Stomach (tissue), 9 donors: Measurements from ENCODE around the gene C1QTNF9B. TPM values are rescaled to one million over a fixed set of nuclear protein-coding genes. Genes with fewer than 3 reads are reported as not detected.

Experiments
- DNase-seq, 2 donors: peaks; one replicate each; pipeline versions ENCODE4 v3.0.0 to v3.0.0-alpha.2; 2013 to 2019
- H3K27ac ChIP-seq, 5 donors: fragments of 200-600 bp in 4 of 5; sonication (generic) in 4 of 5; one replicate each; pipeline ENCODE4 v1.5.1; 2013 to 2019; ENCODE audit warnings: mild to moderate bottlenecking in 1 of 5, moderate library complexity in 1 of 5
- H3K27me3 ChIP-seq, 3 donors: fragments of 200-600 bp; sonication (generic); one replicate each; pipeline ENCODE4 v1.5.1; 2017 to 2019; ENCODE audit warnings: mixed run types in 1 of 3
- H3K36me3 ChIP-seq, 4 donors: fragments of 200-600 bp; sonication (generic); 1 replicate in 3 of 4; 2 replicates in 1 of 4; pipeline ENCODE4 v1.5.1; 2016 to 2019
- H3K4me1 ChIP-seq, 4 donors: fragments of 200-600 bp; sonication (generic); one replicate each; pipeline ENCODE4 v1.5.1; 2016 to 2019
- H3K4me3 ChIP-seq, 4 donors: fragments of 200-600 bp; sonication (generic) in 3 of 4; one replicate each; pipeline ENCODE4 v1.5.1; 2016 to 2019; ENCODE audit warnings: mild to moderate bottlenecking in 1 of 4
- H3K9me3 ChIP-seq, 4 donors: fragments of 200-600 bp; sonication (generic); one replicate each; pipeline ENCODE4 v1.5.1; 2016 to 2019
- CTCF ChIP-seq, 7 experiments: fragments of 450-650 bp in 4 of 7; fragments of 200-600 bp in 3 of 7; sonication (generic) in 3 of 7; IDR thresholded peaks; one replicate each; pipeline ENCODE4 v1.5.1; 2016 to 2019; ENCODE audit warnings: antibody characterized with exemption in 7 of 7, control low read depth in 2 of 7, mild to moderate bottlenecking in 1 of 7
- EP300 ChIP-seq: sonication (generic); formaldehyde crosslinking; IDR thresholded peaks from one replicate; pipeline ENCODE4 v1.6.1; 2017; ENCODE audit warnings: antibody characterized with exemption
- POLR2A ChIP-seq, 4 donors: fragments of 450-650 bp; IDR thresholded peaks; one replicate each; pipeline ENCODE4 v1.6.1; 2016; ENCODE audit warnings: antibody characterized with exemption in 4 of 4, control low read depth in 2 of 4, mild to moderate bottlenecking in 1 of 4, moderate library complexity in 1 of 4
- POLR2AphosphoS5 ChIP-seq, 3 donors: sonication (generic); formaldehyde crosslinking; IDR thresholded peaks; one replicate each; pipeline ENCODE4 v1.6.1; 2016; ENCODE audit warnings: antibody characterized with exemption in 3 of 3
- WGBS, 5 donors: extraction: QIAGEN DNeasy Blood & Tissue Kit in 3 of 5; methylation state at CpG; one replicate each; pipeline versions ENCODE4 v1.1.5 to v1.1.7; 2013 to 2018; 5-methylcytosine and 5-hydroxymethylcytosine counted together
- intact Hi-C: fragments of 100-400 bp; cut with DNase I; formaldehyde crosslinking; loops from one replicate; pipeline ENCODE4 v1.15.1; 2023; ENCODE audit warnings: low total_unique reads
- polyA plus RNA-seq, 3 donors: library from polyadenylated mRNA; stranded (reverse); fragments of 200-250 nt; gene quantifications; one replicate each; pipeline ENCODE4 v1.2.3, GENCODE V29; 2013
- total RNA-seq, 5 donors: library from RNA; depleted of rRNA; stranded (reverse); fragments of >200 nt; gene quantifications; one replicate each; pipeline versions ENCODE4 v1.1.0 to v1.2.3, GENCODE V29; 2014 to 2016
- donor health status: healthy with polysubstance abuse.
- donor health status: Bipolar disorder and iron deficiency.
- donor health status: healthy.

C1QTNF9B gene
- total and polyA plus RNA-seq, 8 donors, result not detected

- Histone ChIP-seq H3K27ac (no peak overlapping the region), H3K36me3 (peaks cover 8 to 44% (median 26%) of the 10 kb centered on the region in 4 donors), H3K9me3 (no peaks in the 10 kb centered on the region), H3K27me3 (no peaks in the 10 kb centered on the region), H3K4me1 (no peaks in the 10 kb centered on the region), H3K4me3 (no peak overlapping the region)
- 69 to 87% (median 73%) methylated on average over 5 of the region's 5 CpGs for WGBS, 5 donors
- no peak for TF ChIP-seq CTCF (IDR thresholded peaks at IDR 0.05)
- no peak for TF ChIP-seq EP300
- TF ChIP-seq POLR2AphosphoS5 (IDR thresholded peaks at IDR 0.05), result no peak
- no peak for TF ChIP-seq POLR2A (IDR thresholded peaks at IDR 0.05)
- no peak for DNase-seq
- intact Hi-C loops, result no loop called here
Measured at GRCh38 chr13:23858546-23858945, 38.8 kb downstream of the C1QTNF9B start.

- Histone ChIP-seq H3K4me1 (no peaks in the 10 kb centered on the region), H3K27ac (no peak overlapping the region), H3K36me3 (peaks cover 3 to 42% (median 16%) of the 10 kb centered on the region in 4 donors), H3K27me3 (no peaks in the 10 kb centered on the region), H3K4me3 (no peak overlapping the region), H3K9me3 (no peaks in the 10 kb centered on the region)
- DNase-seq, result no peak
- WGBS, 5 donors, result 73 to 91% (median 86%) methylated on average over 5 of the region's 5 CpGs
- intact Hi-C loops, result no loop called here
- TF ChIP-seq EP300, result no peak
- TF ChIP-seq POLR2AphosphoS5 (IDR thresholded peaks at IDR 0.05), result no peak
- no peak for TF ChIP-seq CTCF (IDR thresholded peaks at IDR 0.05)
- no peak for TF ChIP-seq POLR2A (IDR thresholded peaks at IDR 0.05)
Measured at GRCh38 chr13:23856008-23856750, 41.1 kb downstream of the C1QTNF9B start.

- 88 to 94% (median 92%) methylated on average over 3 of the region's 3 CpGs for WGBS, 5 donors
- no peak for DNase-seq
- Histone ChIP-seq H3K9me3 (no peaks in the 10 kb centered on the region), H3K4me3 (no peak overlapping the region), H3K27me3 (no peaks in the 10 kb centered on the region), H3K4me1 (no peaks in the 10 kb centered on the region), H3K36me3 (peaks cover 3 to 37% (median 12%) of the 10 kb centered on the region in 4 donors), H3K27ac (no peak overlapping the region)
- intact Hi-C loops, result no loop called here
- TF ChIP-seq EP300 (no peak), POLR2A (IDR thresholded peaks at IDR 0.05) (no peak)
Measured at GRCh38 chr13:23855360-23855759, 41.9 kb downstream of the C1QTNF9B start.

- Histone ChIP-seq H3K4me3 (no peak overlapping the region), H3K4me1 (peaks cover 0 to 8% (median 0%) of the 10 kb centered on the region in 4 donors), H3K36me3 (peaks cover 0 to 20% (median 9%) of the 10 kb centered on the region in 4 donors), H3K27ac (no peak overlapping the region), H3K9me3 (no peaks in the 10 kb centered on the region), H3K27me3 (no peaks in the 10 kb centered on the region)
- no peak for TF ChIP-seq POLR2A (IDR thresholded peaks at IDR 0.05)
- no peak for TF ChIP-seq POLR2AphosphoS5 (IDR thresholded peaks at IDR 0.05)
- no peak for TF ChIP-seq EP300
- TF ChIP-seq CTCF (IDR thresholded peaks at IDR 0.05), result no peak
- 43 to 76% (median 50%) methylated on average over 2 of the region's 2 CpGs for WGBS, 5 donors
- DNase-seq, result no peak
- intact Hi-C loops, result no loop called here
Measured at GRCh38 chr13:23852351-23852750, 45.0 kb downstream of the C1QTNF9B start.

- Histone ChIP-seq H3K36me3 (peaks cover 0 to 17% (median 6%) of the 10 kb centered on the region in 4 donors), H3K4me1 (peaks cover 0 to 8% (median 0%) of the 10 kb centered on the region in 4 donors), H3K27me3 (no peaks in the 10 kb centered on the region), H3K9me3 (no peaks in the 10 kb centered on the region), H3K27ac (no peak overlapping the region), H3K4me3 (no peak overlapping the region)
- no peak for DNase-seq
- intact Hi-C loops, result no loop called here
- no peak for TF ChIP-seq POLR2AphosphoS5 (IDR thresholded peaks at IDR 0.05)
- no peak for TF ChIP-seq EP300
- no peak for TF ChIP-seq POLR2A (IDR thresholded peaks at IDR 0.05)
- TF ChIP-seq CTCF (IDR thresholded peaks at IDR 0.05), result no peak
- WGBS, 5 donors, result 74 to 90% (median 84%) methylated on average over 2 of the region's 2 CpGs
Measured at GRCh38 chr13:23851106-23851505, 46.2 kb downstream of the C1QTNF9B start.
